Stomach (tissue), 9 donors: ENCODE data around the gene ITSN2. TPM values are rescaled to one million over a fixed set of nuclear protein-coding genes. Genes with fewer than 3 reads are reported as not detected.

Experiments
- DNase-seq, 2 donors: peaks; one replicate each; pipeline versions ENCODE4 v3.0.0 to v3.0.0-alpha.2; 2013 to 2019
- H3K27ac ChIP-seq, 5 donors: fragments of 200-600 bp in 4 of 5; sonication (generic) in 4 of 5; one replicate each; pipeline ENCODE4 v1.5.1; 2013 to 2019; ENCODE audit warnings: mild to moderate bottlenecking in 1 of 5, moderate library complexity in 1 of 5
- H3K27me3 ChIP-seq, 3 donors: fragments of 200-600 bp; sonication (generic); one replicate each; pipeline ENCODE4 v1.5.1; 2017 to 2019; ENCODE audit warnings: mixed run types in 1 of 3
- H3K36me3 ChIP-seq, 4 donors: fragments of 200-600 bp; sonication (generic); 1 replicate in 3 of 4; 2 replicates in 1 of 4; pipeline ENCODE4 v1.5.1; 2016 to 2019
- H3K4me1 ChIP-seq, 4 donors: fragments of 200-600 bp; sonication (generic); one replicate each; pipeline ENCODE4 v1.5.1; 2016 to 2019
- H3K4me3 ChIP-seq, 4 donors: fragments of 200-600 bp; sonication (generic) in 3 of 4; one replicate each; pipeline ENCODE4 v1.5.1; 2016 to 2019; ENCODE audit warnings: mild to moderate bottlenecking in 1 of 4
- H3K9me3 ChIP-seq, 4 donors: fragments of 200-600 bp; sonication (generic); one replicate each; pipeline ENCODE4 v1.5.1; 2016 to 2019
- EP300 ChIP-seq: sonication (generic); formaldehyde crosslinking; IDR thresholded peaks from one replicate; pipeline ENCODE4 v1.6.1; 2017; ENCODE audit warnings: antibody characterized with exemption
- POLR2A ChIP-seq, 4 donors: fragments of 450-650 bp; IDR thresholded peaks; one replicate each; pipeline ENCODE4 v1.6.1; 2016; ENCODE audit warnings: antibody characterized with exemption in 4 of 4, control low read depth in 2 of 4, mild to moderate bottlenecking in 1 of 4, moderate library complexity in 1 of 4
- POLR2AphosphoS5 ChIP-seq, 3 donors: sonication (generic); formaldehyde crosslinking; IDR thresholded peaks; one replicate each; pipeline ENCODE4 v1.6.1; 2016; ENCODE audit warnings: antibody characterized with exemption in 3 of 3
- WGBS, 5 donors: extraction: QIAGEN DNeasy Blood & Tissue Kit in 3 of 5; methylation state at CpG; one replicate each; pipeline versions ENCODE4 v1.1.5 to v1.1.7; 2013 to 2018; 5-methylcytosine and 5-hydroxymethylcytosine counted together
- intact Hi-C: fragments of 100-400 bp; cut with DNase I; formaldehyde crosslinking; loops from one replicate; pipeline ENCODE4 v1.15.1; 2023; ENCODE audit warnings: low total_unique reads
- polyA plus RNA-seq, 3 donors: library from polyadenylated mRNA; stranded (reverse); fragments of 200-250 nt; gene quantifications; one replicate each; pipeline ENCODE4 v1.2.3, GENCODE V29; 2013
- total RNA-seq, 5 donors: library from RNA; depleted of rRNA; stranded (reverse); fragments of >200 nt; gene quantifications; one replicate each; pipeline versions ENCODE4 v1.1.0 to v1.2.3, GENCODE V29; 2014 to 2016
- TF ChIP-seq, protein P1 (sequence below), 7 experiments: fragments of 450-650 bp in 4 of 7; fragments of 200-600 bp in 3 of 7; sonication (generic) in 3 of 7; IDR thresholded peaks; one replicate each; pipeline ENCODE4 v1.5.1; 2016 to 2019; ENCODE audit warnings: antibody characterized with exemption in 7 of 7, control low read depth in 2 of 7, mild to moderate bottlenecking in 1 of 7
- donor health status: healthy with polysubstance abuse.
- donor health status: Bipolar disorder and iron deficiency.
- donor health status: healthy.

Gene ITSN2
- total and polyA plus RNA-seq, 8 donors: 14.6 to 216 (median 44.9) TPM

DNA sequence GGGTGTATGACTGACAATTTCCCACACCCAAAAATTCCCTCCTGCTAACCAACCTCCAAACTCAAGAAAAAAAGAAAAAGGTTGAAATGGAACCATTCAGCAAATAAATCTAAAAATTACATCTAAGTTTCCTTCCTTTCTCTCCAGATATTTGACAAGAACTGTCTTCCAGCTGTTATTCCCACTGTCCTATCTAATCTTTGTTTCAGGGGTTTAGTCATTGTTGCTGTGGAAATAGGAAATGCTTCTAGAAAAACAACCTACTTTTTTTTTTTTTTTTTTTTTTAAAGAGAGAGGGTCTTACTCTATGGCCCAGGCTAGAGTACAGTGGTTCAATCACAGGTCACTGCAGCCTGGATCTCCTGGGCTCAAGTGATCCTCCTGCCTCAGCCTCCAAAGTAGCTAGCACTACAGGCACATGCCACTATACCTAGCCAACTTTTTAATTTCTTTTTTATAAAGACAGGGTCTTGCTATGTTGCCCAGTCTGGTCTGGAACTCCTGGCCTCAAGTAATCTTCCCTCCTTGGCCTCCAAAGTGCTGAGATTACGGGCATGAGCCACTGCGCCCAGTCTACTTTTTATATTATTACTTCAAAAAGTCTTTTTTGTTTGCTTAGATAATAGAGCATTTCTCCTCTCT lies 88.1 kb downstream of the ITSN2 start:
- H3K4me3 ChIP-seq: no peak overlapping the region
- H3K36me3 ChIP-seq: peaks cover 19 to 82% (median 78%) of the 10 kb centered on the region in 4 donors
- 95 to 100% (median 96%) methylated on average over 2 of the region's 2 CpGs for WGBS, 5 donors
- no peak for DNase-seq
- no peaks in the 10 kb centered on the region for H3K27me3 ChIP-seq
- TF ChIP-seq POLR2A (IDR thresholded peaks at IDR 0.05) (no peak), POLR2AphosphoS5 (IDR thresholded peaks at IDR 0.05) (no peak), EP300 (no peak)
- TF ChIP-seq, protein P1, sequence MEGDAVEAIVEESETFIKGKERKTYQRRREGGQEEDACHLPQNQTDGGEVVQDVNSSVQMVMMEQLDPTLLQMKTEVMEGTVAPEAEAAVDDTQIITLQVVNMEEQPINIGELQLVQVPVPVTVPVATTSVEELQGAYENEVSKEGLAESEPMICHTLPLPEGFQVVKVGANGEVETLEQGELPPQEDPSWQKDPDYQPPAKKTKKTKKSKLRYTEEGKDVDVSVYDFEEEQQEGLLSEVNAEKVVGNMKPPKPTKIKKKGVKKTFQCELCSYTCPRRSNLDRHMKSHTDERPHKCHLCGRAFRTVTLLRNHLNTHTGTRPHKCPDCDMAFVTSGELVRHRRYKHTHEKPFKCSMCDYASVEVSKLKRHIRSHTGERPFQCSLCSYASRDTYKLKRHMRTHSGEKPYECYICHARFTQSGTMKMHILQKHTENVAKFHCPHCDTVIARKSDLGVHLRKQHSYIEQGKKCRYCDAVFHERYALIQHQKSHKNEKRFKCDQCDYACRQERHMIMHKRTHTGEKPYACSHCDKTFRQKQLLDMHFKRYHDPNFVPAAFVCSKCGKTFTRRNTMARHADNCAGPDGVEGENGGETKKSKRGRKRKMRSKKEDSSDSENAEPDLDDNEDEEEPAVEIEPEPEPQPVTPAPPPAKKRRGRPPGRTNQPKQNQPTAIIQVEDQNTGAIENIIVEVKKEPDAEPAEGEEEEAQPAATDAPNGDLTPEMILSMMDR (IDR thresholded peaks at IDR 0.05): no peak
- peaks cover 8 to 11% (median 9%) of the 10 kb centered on the region in 4 donors for H3K4me1 ChIP-seq
- H3K27ac ChIP-seq: no peak overlapping the region
- H3K9me3 ChIP-seq: no peaks in the 10 kb centered on the region
- intact Hi-C loops: no loop called here

DNA sequence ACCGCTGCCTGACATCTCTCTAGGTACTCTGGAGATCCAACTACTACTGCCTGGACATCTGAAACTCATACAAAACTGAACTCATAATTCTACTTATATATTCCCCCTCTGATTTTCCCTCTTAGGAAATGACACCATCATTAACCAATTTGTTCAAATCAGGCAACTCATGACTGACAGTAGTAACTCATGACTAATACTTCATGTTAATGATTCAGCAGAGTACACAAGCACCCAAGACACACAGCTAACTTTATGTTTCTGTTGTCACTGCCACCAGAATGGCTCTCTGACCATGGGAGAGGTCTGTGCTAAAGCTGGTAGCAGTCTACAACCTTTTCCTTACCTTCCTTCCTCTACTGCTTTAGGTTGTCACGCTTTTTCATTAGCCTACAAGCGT lies 91.1 kb downstream of the ITSN2 start:
- no peaks in the 10 kb centered on the region for H3K4me1 ChIP-seq
- TF ChIP-seq POLR2A (IDR thresholded peaks at IDR 0.05) (no peak), EP300 (no peak), POLR2AphosphoS5 (IDR thresholded peaks at IDR 0.05) (no peak)
- TF ChIP-seq, protein P1 (IDR thresholded peaks at IDR 0.05): no peak
- H3K9me3 ChIP-seq: no peaks in the 10 kb centered on the region
- no peak overlapping the region for H3K27ac ChIP-seq
- H3K4me3 ChIP-seq: no peak overlapping the region
- no peak for DNase-seq
- 96 to 100% (median 99%) methylated on average over 3 of the region's 3 CpGs for WGBS, 5 donors
- peaks cover 13 to 96% (median 91%) of the 10 kb centered on the region in 4 donors for H3K36me3 ChIP-seq
- intact Hi-C loops: no loop called here
- H3K27me3 ChIP-seq: no peaks in the 10 kb centered on the region

DNA sequence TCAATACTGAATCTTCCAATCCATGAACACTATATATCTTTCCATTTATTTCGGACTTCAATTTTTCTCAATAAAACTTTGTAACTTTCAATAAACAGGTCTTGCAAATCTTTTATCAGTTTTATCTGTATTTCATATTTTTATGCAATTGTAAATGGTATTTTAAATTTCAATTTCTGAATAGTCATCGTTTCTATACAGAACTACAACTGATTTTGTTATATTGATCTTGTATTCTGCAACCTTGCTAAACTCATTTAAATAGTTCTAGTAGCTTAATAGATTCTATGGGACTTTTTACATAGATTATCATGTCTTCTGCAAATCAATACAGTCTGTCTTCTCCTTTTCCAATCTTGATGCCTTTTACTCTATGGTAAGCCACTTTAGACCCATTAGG lies 95.1 kb downstream of the ITSN2 start:
- Histone ChIP-seq H3K36me3 (peaks cover 15 to 86% (median 80%) of the 10 kb centered on the region in 4 donors), H3K4me3 (no peak overlapping the region), H3K9me3 (no peaks in the 10 kb centered on the region), H3K27ac (no peak overlapping the region), H3K27me3 (no peaks in the 10 kb centered on the region), H3K4me1 (peaks cover 0 to 8% (median 0%) of the 10 kb centered on the region in 4 donors)
- intact Hi-C loops: no loop called here
- TF ChIP-seq EP300 (no peak), POLR2A (IDR thresholded peaks at IDR 0.05) (no peak), POLR2AphosphoS5 (IDR thresholded peaks at IDR 0.05) (no peak)
- TF ChIP-seq, protein P1 (IDR thresholded peaks at IDR 0.05): no peak
- DNase-seq: no peak
- WGBS, 5 donors: 95 to 100% (median 97%) methylated on average over 2 of the region's 2 CpGs

DNA sequence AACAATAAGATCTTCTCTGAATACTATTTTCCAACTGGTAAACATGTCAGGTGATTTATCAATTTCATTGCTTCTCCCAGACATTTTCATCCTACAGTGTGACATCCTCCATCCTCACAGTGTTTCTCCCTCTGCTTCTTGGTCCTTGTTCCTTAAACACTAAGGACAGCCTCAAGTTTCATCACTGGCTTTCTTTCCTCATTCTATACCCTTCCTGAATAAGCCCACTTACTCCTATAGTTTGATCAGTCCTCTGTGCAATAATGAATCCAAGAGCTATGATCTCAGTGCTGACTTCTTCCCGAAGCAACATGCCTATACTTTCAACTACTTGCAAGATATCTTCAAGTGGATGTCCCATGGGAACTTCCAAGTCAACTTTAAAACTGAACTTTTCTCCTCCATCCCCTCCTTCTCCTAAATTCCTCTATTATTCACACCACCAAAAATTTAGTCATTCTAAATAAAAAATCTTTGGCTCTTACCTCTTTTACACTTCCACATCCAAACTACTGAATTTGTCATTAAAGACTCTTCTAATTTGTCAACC lies 97.8 kb downstream of the ITSN2 start:
- Histone ChIP-seq H3K27ac (no peak overlapping the region), H3K4me3 (no peak overlapping the region), H3K36me3 (peaks cover 7 to 82% (median 78%) of the 10 kb centered on the region in 4 donors), H3K27me3 (no peaks in the 10 kb centered on the region), H3K4me1 (peaks cover 0 to 15% (median 4%) of the 10 kb centered on the region in 4 donors), H3K9me3 (no peaks in the 10 kb centered on the region)
- no peak for TF ChIP-seq POLR2A (IDR thresholded peaks at IDR 0.05)
- no peak for TF ChIP-seq POLR2AphosphoS5 (IDR thresholded peaks at IDR 0.05)
- TF ChIP-seq, protein P1 (IDR thresholded peaks at IDR 0.05): no peak
- no peak for TF ChIP-seq EP300
- intact Hi-C loops: no loop called here
- no peak for DNase-seq
- WGBS, 5 donors: 74 to 90% (median 83%) methylated on average over 1 of the region's 1 CpG
